ENCODE results near the gene PRKCH. TPM values are rescaled to one million over a fixed set of nuclear protein-coding genes. Genes with fewer than 3 reads are reported as not detected.

PRKCH gene
- total RNA-seq, 1 experiment from 2014 or later, result 6.8 TPM

DNA sequence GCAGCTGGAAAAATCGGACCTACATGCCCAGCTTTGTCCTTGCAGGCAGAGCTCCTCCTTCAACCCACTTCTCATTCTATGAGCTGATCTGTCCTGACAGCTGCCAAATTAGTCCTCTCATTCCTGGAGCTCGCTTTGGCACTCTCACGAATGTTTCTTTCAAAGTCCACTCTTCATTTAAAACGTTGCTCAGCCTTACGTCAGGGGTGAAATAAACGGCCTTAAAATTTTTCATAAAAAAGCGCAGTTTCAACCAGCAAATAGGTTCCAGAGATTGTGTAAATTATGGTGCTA lies 253.1 kb downstream of the PRKCH start:
- H3K27ac ChIP-seq, result no peak overlapping the region
- H3K27me3 ChIP-seq, result no peaks in the 10 kb centered on the region
- peaks cover 62% of the 10 kb centered on the region for H3K4me1 ChIP-seq
- DNase-seq, result no peak
- no peaks in the 10 kb centered on the region for H3K9me3 ChIP-seq (replicated peaks)
- H3K36me3 ChIP-seq, result no peaks in the 10 kb centered on the region
- H3K4me3 ChIP-seq, result no peak overlapping the region

GRCh38 chr14:61575126-61575525 lies 253.7 kb downstream of the PRKCH start:
- H3K36me3 ChIP-seq, result no peaks in the 10 kb centered on the region
- DNase-seq, result no peak
- no peak overlapping the region for H3K4me3 ChIP-seq
- peaks cover 59% of the 10 kb centered on the region for H3K4me1 ChIP-seq
- no peaks in the 10 kb centered on the region for H3K27me3 ChIP-seq
- H3K27ac ChIP-seq, result no peak overlapping the region
- no peaks in the 10 kb centered on the region for H3K9me3 ChIP-seq (replicated peaks)

GRCh38 chr14:61575551-61576150 lies 254.3 kb downstream of the PRKCH start:
- Histone ChIP-seq H3K4me1 (peaks cover 59% of the 10 kb centered on the region), H3K36me3 (no peaks in the 10 kb centered on the region), H3K9me3 (replicated peaks) (no peaks in the 10 kb centered on the region), H3K27ac (peak overlapping the region; percentile 28), H3K4me3 (no peak overlapping the region), H3K27me3 (no peaks in the 10 kb centered on the region)
- peak in 1 of 2 experiments; percentile 37 for DNase-seq

- peak in 1 of 2 experiments; percentile 41 for DNase-seq
- Histone ChIP-seq H3K27ac (no peak overlapping the region), H3K36me3 (no peaks in the 10 kb centered on the region), H3K4me3 (no peak overlapping the region), H3K27me3 (no peaks in the 10 kb centered on the region), H3K4me1 (peaks cover 66% of the 10 kb centered on the region), H3K9me3 (replicated peaks) (no peaks in the 10 kb centered on the region)
Observed at GRCh38 chr14:61577506-61577931, 256.1 kb downstream of the PRKCH start.

DNA sequence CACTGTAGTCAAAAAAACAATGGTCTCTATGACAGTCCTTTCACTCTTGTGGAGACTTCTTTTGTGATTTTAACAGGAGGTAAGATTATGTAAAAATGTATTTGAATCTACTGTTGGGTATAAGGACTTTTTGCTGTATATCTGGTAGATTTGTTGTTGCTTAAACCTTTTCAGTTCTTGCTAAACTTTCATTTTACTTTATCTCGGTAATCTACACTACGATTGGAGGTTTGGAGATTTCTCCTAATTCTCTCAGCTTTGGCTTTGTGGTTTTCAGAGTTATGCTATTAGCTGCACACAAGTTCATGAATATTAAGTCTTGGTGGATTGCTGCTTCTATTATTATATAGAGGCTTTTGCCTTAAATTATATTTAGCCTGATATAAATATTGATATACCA lies 257.4 kb downstream of the PRKCH start:
- Histone ChIP-seq H3K4me1 (peaks cover 66% of the 10 kb centered on the region), H3K27ac (no peak overlapping the region), H3K9me3 (replicated peaks) (no peaks in the 10 kb centered on the region), H3K36me3 (no peaks in the 10 kb centered on the region), H3K4me3 (no peak overlapping the region), H3K27me3 (no peaks in the 10 kb centered on the region)
- DNase-seq, result no peak

- Histone ChIP-seq H3K9me3 (replicated peaks) (no peaks in the 10 kb centered on the region), H3K36me3 (no peaks in the 10 kb centered on the region), H3K4me3 (no peak overlapping the region), H3K27ac (no peak overlapping the region), H3K4me1 (peaks cover 51% of the 10 kb centered on the region), H3K27me3 (no peaks in the 10 kb centered on the region)
- DNase-seq, result no peak
Observed at GRCh38 chr14:61581340-61581739, 260.0 kb downstream of the PRKCH start.

- no peaks in the 10 kb centered on the region for H3K36me3 ChIP-seq
- no peak overlapping the region for H3K4me3 ChIP-seq
- no peaks in the 10 kb centered on the region for H3K9me3 ChIP-seq (replicated peaks)
- DNase-seq, result no peak
- peaks cover 51% of the 10 kb centered on the region for H3K4me1 ChIP-seq
- H3K27me3 ChIP-seq, result no peaks in the 10 kb centered on the region
- no peak overlapping the region for H3K27ac ChIP-seq
Observed at GRCh38 chr14:61581955-61582615, 260.7 kb downstream of the PRKCH start.

- Histone ChIP-seq H3K9me3 (replicated peaks) (no peaks in the 10 kb centered on the region), H3K4me3 (no peak overlapping the region), H3K4me1 (peaks cover 50% of the 10 kb centered on the region), H3K27me3 (no peaks in the 10 kb centered on the region), H3K27ac (no peak overlapping the region), H3K36me3 (no peaks in the 10 kb centered on the region)
- DNase-seq, result no peak
Observed at GRCh38 chr14:61582815-61583214, 261.4 kb downstream of the PRKCH start.

DNA sequence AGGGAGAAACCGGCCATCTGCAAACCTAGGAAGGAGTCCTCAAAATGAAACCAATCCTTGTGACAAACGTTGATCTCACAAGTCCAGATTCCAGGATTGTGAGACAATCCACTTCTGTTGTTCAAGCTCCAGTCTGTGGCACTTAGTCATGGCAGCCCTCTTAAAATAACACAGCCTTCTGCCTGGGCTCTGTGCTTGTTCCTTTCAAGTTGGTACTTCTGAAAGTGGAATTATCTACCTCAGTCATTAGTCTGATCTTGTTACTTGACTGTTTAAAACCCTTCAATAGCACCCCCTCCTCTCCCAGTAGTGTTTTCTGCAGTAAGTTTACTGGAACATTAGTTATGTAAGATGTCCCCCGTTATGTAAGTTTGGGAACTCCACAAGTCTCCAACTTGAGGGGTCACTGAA lies 263.0 kb downstream of the PRKCH start:
- H3K4me3 ChIP-seq, result no peak overlapping the region
- no peak overlapping the region for H3K27ac ChIP-seq
- H3K4me1 ChIP-seq, result peaks cover 50% of the 10 kb centered on the region
- H3K9me3 ChIP-seq (replicated peaks), result no peaks in the 10 kb centered on the region
- no peak for DNase-seq
- no peaks in the 10 kb centered on the region for H3K27me3 ChIP-seq
- no peaks in the 10 kb centered on the region for H3K36me3 ChIP-seq

GRCh38 chr14:61585598-61586543 lies 264.5 kb downstream of the PRKCH start:
- peak; percentile 64 to 79 for DNase-seq
- H3K27ac ChIP-seq, result peak overlapping the region; percentile 58
- no peaks in the 10 kb centered on the region for H3K9me3 ChIP-seq (replicated peaks)
- H3K4me1 ChIP-seq, result peaks cover 58% of the 10 kb centered on the region
- H3K27me3 ChIP-seq, result no peaks in the 10 kb centered on the region
- H3K4me3 ChIP-seq, result no peak overlapping the region; the same call in 1 of the 2 replicates
- no peaks in the 10 kb centered on the region for H3K36me3 ChIP-seq

DNA sequence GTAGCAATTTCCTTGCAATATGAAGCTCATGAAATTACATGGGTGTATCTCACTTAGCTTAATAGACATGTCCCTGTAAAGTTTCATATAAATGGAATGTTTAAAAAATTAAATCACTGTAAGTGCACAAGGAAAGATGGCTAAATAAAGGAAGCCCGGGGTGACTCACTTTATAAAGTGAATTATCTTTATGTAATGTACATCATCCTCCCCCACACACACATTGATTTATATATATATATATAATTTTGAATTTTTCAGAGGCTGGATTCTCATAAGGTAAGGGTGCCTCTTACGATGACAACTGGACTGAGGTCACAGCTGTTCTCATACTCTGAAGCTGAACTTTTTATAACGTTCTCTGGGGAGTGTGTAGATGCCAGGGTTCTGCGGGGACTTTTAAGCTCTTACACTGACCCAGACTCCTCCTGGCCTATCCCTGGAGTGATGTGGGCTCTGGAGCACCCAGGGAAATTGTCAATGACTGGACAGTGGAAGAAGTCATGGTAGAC lies 265.2 kb downstream of the PRKCH start:
- H3K4me1 ChIP-seq, result peaks cover 52% of the 10 kb centered on the region
- no peaks in the 10 kb centered on the region for H3K27me3 ChIP-seq
- no peak overlapping the region; the same call in 1 of the 2 replicates for H3K4me3 ChIP-seq
- H3K9me3 ChIP-seq (replicated peaks), result no peaks in the 10 kb centered on the region
- DNase-seq, result peak; percentile 42 to 64
- H3K27ac ChIP-seq, result peak overlapping the region; percentile 58
- no peaks in the 10 kb centered on the region for H3K36me3 ChIP-seq

GRCh38 chr14:61587081-61587713 lies 265.8 kb downstream of the PRKCH start:
- H3K4me1 ChIP-seq, result peaks cover 51% of the 10 kb centered on the region
- DNase-seq, result no peak
- H3K27ac ChIP-seq, result peak overlapping the region; percentile 58
- no peaks in the 10 kb centered on the region for H3K9me3 ChIP-seq (replicated peaks)
- no peaks in the 10 kb centered on the region for H3K36me3 ChIP-seq
- H3K4me3 ChIP-seq, result no peak overlapping the region
- no peaks in the 10 kb centered on the region for H3K27me3 ChIP-seq

GRCh38 chr14:61588419-61588901 lies 267.1 kb downstream of the PRKCH start:
- peak in 1 of 2 experiments; percentile 44 for DNase-seq
- H3K27ac ChIP-seq, result no peak overlapping the region

More at GRCh38 chr14:61588419-61588901, 267.1 kb downstream of the PRKCH start:
- no peaks in the 10 kb centered on the region for H3K9me3 ChIP-seq (replicated peaks)
- peaks cover 51% of the 10 kb centered on the region for H3K4me1 ChIP-seq
- no peaks in the 10 kb centered on the region for H3K36me3 ChIP-seq
- H3K27me3 ChIP-seq, result no peaks in the 10 kb centered on the region
- no peak overlapping the region for H3K4me3 ChIP-seq

All from SJCRH30 (cell line).